ENCODE results near the gene BFSP2.

GRCh38 chr3:133380481-133381225, 19.2 kb upstream of the BFSP2 start:
- TF ChIP-seq POLR2A (IDR thresholded peaks at IDR 0.05; ENCODE audit: low read depth, low read length): no peak
- TF ChIP-seq CTCF (IDR thresholded peaks at IDR 0.05; ENCODE audit: extremely low read depth in 1 of 2, insufficient read depth in 1 of 2, low read depth in 1 of 2, low read length in 2 of 2): no peak
